Vagina (tissue), 2 donors: ENCODE measurements around the gene ARHGAP33.
"Not testable (repeated sequence)": the region's sequence is repeated elsewhere in the genome, so short reads cannot be mapped to it uniquely, and the experiment has no call there.

Experiments
- CTCF ChIP-seq, 3 experiments: fragments of 450-650 bp in 2 of 3; fragments of 200-600 bp in 1 of 3; sonication (generic) in 1 of 3; IDR thresholded peaks; one replicate each; pipeline ENCODE4 v1.5.1; 2017 to 2019; ENCODE audit warnings: antibody characterized with exemption in 3 of 3, mild to moderate bottlenecking in 2 of 3, moderate library complexity in 2 of 3
- POLR2A ChIP-seq, 2 donors: fragments of 450-650 bp; IDR thresholded peaks; one replicate each; pipeline ENCODE4 v1.6.1; 2017; ENCODE audit warnings: antibody characterized with exemption in 2 of 2, mild to moderate bottlenecking in 2 of 2, moderate library complexity in 2 of 2
- POLR2AphosphoS5 ChIP-seq, 2 donors: sonication (generic); formaldehyde crosslinking; IDR thresholded peaks; one replicate each; pipeline ENCODE4 v1.9.0; 2017; ENCODE audit warnings: antibody characterized with exemption in 2 of 2, mild to moderate bottlenecking in 2 of 2, low read depth in 1 of 2; ENCODE audit not compliant: insufficient read depth in 1 of 2

GRCh38 chr19:35795564-35795963, 20.2 kb downstream of the ARHGAP33 start:
- TF ChIP-seq POLR2AphosphoS5 (IDR thresholded peaks at IDR 0.05; ENCODE audit: insufficient read depth in 1 of 2, low read depth in 1 of 2); CTCF (IDR thresholded peaks at IDR 0.05); POLR2A (IDR thresholded peaks at IDR 0.05): not testable (repeated sequence)
